Kidney tubule cell (primary cell): ENCODE measurements around the gene KLHL11.
"Not testable (repeated sequence)": the region's sequence is repeated elsewhere in the genome, so short reads cannot be mapped to it uniquely, and the experiment has no call there.

Experiments used
- DNase-seq: peaks from one replicate; pipeline ENCODE4 v3.0.0-alpha.2; 2018; ENCODE audit warnings: low spot score

The KLHL11 gene

GRCh38 chr17:41837761-41838538 lies 27.3 kb downstream of the KLHL11 start, which contains the start of gene KLHL10:
TSS of gene KLHL10 (plus strand) at chr17:41837825. CDS start at chr17:41837933, 108 bp downstream.
- DNase-seq: no peak

GRCh38 chr17:41836550-41837196 lies 28.6 kb downstream of the KLHL11 start:
- no peak for DNase-seq

- peak; percentile 70 for DNase-seq
Observed at GRCh38 chr17:41835800-41836549, 29.2 kb downstream of the KLHL11 start, which contains the start of gene NT5C3B. TSS of gene NT5C3B (minus strand) at chr17:41836232. CDS start at chr17:41836193, 39 bp downstream.

- DNase-seq: no peak
Observed at GRCh38 chr17:41835214-41835799, 29.9 kb downstream of the KLHL11 start.

DNA sequence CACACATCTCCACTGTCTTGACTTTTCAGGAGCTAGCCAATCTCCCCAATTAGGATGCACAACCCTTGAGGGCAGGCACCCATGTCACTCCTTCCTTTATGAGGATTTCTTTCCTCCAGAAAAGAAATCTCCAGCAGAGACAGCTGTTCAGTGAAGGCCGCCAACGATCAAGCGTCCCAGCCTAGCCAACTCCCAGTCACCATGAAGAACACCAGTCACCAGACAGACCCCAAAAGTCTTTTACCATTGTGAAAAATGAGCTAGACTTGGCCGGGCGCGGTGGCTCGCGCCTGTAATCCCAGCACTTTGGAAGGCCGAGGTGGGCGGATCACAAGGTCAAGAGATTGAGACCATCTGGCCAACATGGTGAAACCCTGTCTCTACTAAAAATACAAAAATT lies 35.3 kb downstream of the KLHL11 start:
- DNase-seq: not testable (repeated sequence)

GRCh38 chr17:41825175-41825845 lies 39.9 kb downstream of the KLHL11 start:
- no peak for DNase-seq

- DNase-seq: no peak
Observed at GRCh38 chr17:41824086-41824485, 41.1 kb downstream of the KLHL11 start.

GRCh38 chr17:41823580-41823979 lies 41.6 kb downstream of the KLHL11 start:
- no peak for DNase-seq

GRCh38 chr17:41823141-41823524 lies 42.1 kb downstream of the KLHL11 start:
- no peak for DNase-seq

DNA sequence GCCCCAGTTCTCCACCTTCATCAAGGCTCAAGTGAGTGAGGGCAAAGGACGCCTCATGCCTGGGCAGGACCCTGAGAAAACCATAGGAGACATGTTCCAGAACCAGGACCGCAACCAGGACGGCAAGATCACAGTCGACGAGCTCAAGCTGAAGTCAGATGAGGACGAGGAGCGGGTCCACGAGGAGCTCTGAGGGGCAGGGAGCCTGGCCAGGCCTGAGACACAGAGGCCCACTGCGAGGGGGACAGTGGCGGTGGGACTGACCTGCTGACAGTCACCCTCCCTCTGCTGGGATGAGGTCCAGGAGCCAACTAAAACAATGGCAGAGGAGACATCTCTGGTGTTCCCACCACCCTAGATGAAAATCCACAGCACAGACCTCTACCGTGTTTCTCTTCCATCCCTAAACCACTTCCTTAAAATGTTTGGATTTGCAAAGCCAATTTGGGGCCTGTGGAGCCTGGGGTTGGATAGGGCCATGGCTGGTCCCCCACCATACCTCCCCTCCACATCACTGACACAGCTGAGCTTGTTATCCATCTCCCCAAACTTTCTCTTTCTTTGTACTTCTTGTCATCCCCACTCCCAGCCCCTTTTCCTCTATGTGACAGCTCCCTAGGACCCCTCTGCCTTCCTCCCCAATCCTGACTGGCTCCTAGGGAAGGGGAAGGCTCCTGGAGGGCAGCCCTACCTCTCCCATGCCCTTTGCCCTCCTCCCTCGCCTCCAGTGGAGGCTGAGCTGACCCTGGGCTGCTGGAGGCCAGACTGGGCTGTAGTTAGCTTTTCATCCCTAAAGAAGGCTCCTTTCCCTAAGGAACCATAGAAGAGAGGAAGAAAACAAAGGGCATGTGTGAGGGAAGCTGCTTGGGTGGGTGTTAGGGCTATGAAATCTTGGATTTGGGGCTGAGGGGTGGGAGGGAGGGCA lies 42.7 kb downstream of the KLHL11 start:
- no peak for DNase-seq

- no peak for DNase-seq
Observed at GRCh38 chr17:41821776-41822175, 43.4 kb downstream of the KLHL11 start.

GRCh38 chr17:41818024-41818423 lies 47.2 kb downstream of the KLHL11 start:
- no peak for DNase-seq

- DNase-seq: no peak
Observed at GRCh38 chr17:41816637-41817320, 48.4 kb downstream of the KLHL11 start.

DNA sequence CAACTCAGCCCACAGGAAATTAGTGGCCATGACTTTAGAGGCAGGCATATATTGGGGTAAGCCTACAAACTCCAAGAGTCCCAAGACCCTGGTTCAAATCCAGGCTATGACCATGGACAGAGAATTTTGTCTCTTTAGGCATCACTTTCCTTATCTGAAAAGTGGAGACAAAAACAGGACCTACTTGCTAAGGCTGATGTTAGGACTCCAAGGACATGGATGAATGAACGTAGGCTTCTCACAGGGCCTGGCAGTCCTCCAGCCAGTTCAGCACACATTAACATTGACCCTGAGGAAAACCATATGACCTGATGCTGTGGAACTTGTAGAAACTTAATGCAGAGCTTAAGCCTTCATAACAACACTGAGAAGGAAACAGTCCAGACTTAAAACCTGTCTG lies 51.0 kb downstream of the KLHL11 start:
- peak; percentile 84 for DNase-seq

- no peak for DNase-seq
Observed at GRCh38 chr17:41813699-41814124, 51.5 kb downstream of the KLHL11 start.

- DNase-seq: no peak
Observed at GRCh38 chr17:41813152-41813680, 52.0 kb downstream of the KLHL11 start.

- DNase-seq: peak; percentile 74
Observed at GRCh38 chr17:41812381-41813151, 52.7 kb downstream of the KLHL11 start, which contains the start of gene FKBP10. TSS of gene FKBP10 (plus strand) at chr17:41813004. CDS start at chr17:41813035, 31 bp downstream.

DNA sequence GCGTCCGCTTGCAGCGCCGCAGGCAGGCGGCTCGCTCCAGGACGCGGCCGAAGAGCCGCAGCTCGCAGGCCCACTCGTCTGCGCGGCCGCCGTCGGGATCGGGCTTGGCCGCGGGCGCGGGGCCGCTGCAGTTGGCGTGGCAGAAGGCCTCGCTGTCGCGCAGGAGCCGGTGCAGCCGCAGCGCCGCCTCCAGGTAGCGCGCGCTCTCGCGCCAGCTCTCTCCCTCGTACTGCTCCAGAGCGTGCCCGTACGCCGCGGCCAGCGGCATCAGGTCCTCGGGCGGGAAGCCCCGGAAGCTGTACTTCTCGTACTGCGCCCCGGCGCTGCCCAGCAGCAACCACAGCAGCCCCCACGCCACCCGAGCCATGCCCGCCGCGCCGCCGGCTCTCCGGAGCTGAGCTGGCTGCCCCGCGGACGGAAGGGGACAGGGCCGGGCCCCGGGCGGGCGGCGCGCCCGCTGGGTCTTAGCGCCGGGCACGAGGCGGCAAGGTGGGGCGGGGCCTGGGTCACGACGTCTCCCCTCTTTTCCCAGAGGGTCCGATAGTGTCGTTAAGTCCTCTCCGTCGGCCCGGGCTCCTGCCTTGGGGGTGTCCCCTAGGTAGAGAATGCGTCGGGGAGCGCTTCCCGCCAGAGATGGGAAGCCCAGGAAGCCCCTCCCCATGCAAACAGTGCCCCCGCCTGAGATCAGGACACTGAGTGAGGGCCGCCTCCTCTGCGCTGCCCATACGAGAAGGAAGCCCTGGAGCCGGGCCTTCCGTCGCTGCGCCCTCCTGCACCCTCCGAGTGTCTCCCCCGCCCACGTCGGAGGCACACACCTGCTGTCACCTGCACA lies 53.5 kb downstream of the KLHL11 start, which contains the start of gene P3H4:
TSS of gene P3H4 (minus strand) at position 401 of the 832 bp plus-strand sequence. CDS start at position 367, 34 bp downstream.
- peak; percentile 77 for DNase-seq
